GM12878 (cell line): ENCODE results near the gene UBASH3A. TPM values are rescaled to one million over a fixed set of nuclear protein-coding genes. Genes with fewer than 3 reads are reported as not detected.

ENCODE experiments used
- BMI1 ChIP-seq: fragments of 450-650 bp; IDR thresholded peaks from 2 replicates; pipeline ENCODE4 v1.6.1; 2016; ENCODE audit warnings: mild to moderate bottlenecking, moderate library complexity, borderline replicate concordance
- CBFB ChIP-seq: IDR thresholded peaks from 2 replicates; pipeline ENCODE4 v1.6.1; 2016; ENCODE audit warnings: antibody characterized with exemption, low read depth
- CEBPB ChIP-seq, 2 experiments: fragments of 150-350 bp in 1 of 2; IDR thresholded peaks; 2 replicates each; pipeline ENCODE4 v1.6.1; 2012 to 2014; ENCODE audit warnings: low read depth in 2 of 2, low read length in 2 of 2, borderline replicate concordance in 1 of 2, inconsistent platforms in 1 of 2
- CHD2 ChIP-seq: IDR thresholded peaks from 2 replicates; pipeline ENCODE4 v1.6.1; 2011; ENCODE audit warnings: low read depth, low read length, improper control_type of control experiment, borderline replicate concordance
- EED ChIP-seq: sonication (generic); IDR thresholded peaks from 2 replicates; pipeline ENCODE4 v1.6.1; 2016; ENCODE audit warnings: antibody characterized with exemption, low read depth
- POU2F2 ChIP-seq: IDR thresholded peaks from 3 replicates; pipeline ENCODE4 v1.6.1; 2011; ENCODE audit warnings: low read depth, mild to moderate bottlenecking, low read length, borderline replicate concordance
- RBBP5 ChIP-seq: fragments of 200-600 bp; sonication (generic); conservative IDR thresholded peaks from 2 replicates; pipeline ENCODE4 v1.6.1; 2016
- REST ChIP-seq: IDR thresholded peaks from 2 replicates; pipeline ENCODE4 v1.6.1; 2012; ENCODE audit warnings: mild to moderate bottlenecking, low read depth, low read length
- RFX5 ChIP-seq: IDR thresholded peaks from 2 replicates; pipeline ENCODE4 v1.6.1; 2011; ENCODE audit warnings: low read depth, low read length, improper control_type of control experiment
- SRF ChIP-seq, 2 experiments: IDR thresholded peaks; 2 replicates each; pipeline ENCODE4 v1.6.1; 2011; ENCODE audit warnings: low read depth in 2 of 2, low read length in 2 of 2, mild to moderate bottlenecking in 1 of 2, moderate library complexity in 1 of 2
- TAF1 ChIP-seq: IDR thresholded peaks from 2 replicates; pipeline ENCODE4 v1.6.1; 2011; ENCODE audit warnings: mild to moderate bottlenecking, low read depth, low read length, borderline replicate concordance
- USF2 ChIP-seq: IDR thresholded peaks from 2 replicates; pipeline ENCODE4 v1.6.1; 2011; ENCODE audit warnings: low read depth, low read length, improper control_type of control experiment, borderline replicate concordance
- ZBED1 ChIP-seq: IDR thresholded peaks from 2 replicates; pipeline ENCODE4 v1.6.1; 2016; ENCODE audit warnings: borderline replicate concordance
- ZSCAN29 ChIP-seq: fragments of 450-650 bp; IDR thresholded peaks from 2 replicates; pipeline ENCODE4 v1.6.1; 2017; ENCODE audit warnings: mild to moderate bottlenecking, moderate library complexity
- polyA plus RNA-seq, 11 experiments: library from polyadenylated mRNA; depleted of rRNA in 4 of 11; unstranded in 6 of 11; stranded (reverse) in 5 of 11; fragments of >200 nt; fragmentation: Nextera tagmentation in 4 of 11; fragmentation: Illumina TruSeq in 1 of 11; extraction: Ambion mirVana in 4 of 11; extraction: Trizol in 1 of 11; gene quantifications; 1 replicate in 1 of 11; 2 replicates in 10 of 11; pipeline versions ENCODE4 v1.2.1 to v1.2.3, GENCODE V29; 2011 to 2016; ENCODE audit warnings: inconsistent platforms in 2 of 11, missing spikeins in 2 of 11, low read depth in 1 of 11
- total RNA-seq, 4 experiments: library from RNA; depleted of rRNA in 3 of 4; stranded (reverse); fragments of >200 nt in 3 of 4; fragmentation: Illumina TruSeq in 1 of 4; extraction: Trizol in 1 of 4; gene quantifications; 2 replicates each; pipeline versions ENCODE4 v1.2.1 to v1.2.3, GENCODE V29; 2013 to 2021
- TF ChIP-seq, protein P1 (sequence below): fragments of 450-650 bp; IDR thresholded peaks from 2 replicates; pipeline ENCODE4 v1.6.1; 2017; ENCODE audit warnings: mild to moderate bottlenecking
- TF ChIP-seq, protein P2 (sequence below): fragments of 450-650 bp; IDR thresholded peaks from 2 replicates; pipeline ENCODE4 v1.6.1; 2017; ENCODE audit warnings: antibody characterized with exemption, mild to moderate bottlenecking, moderate library complexity

UBASH3A gene
- total and polyA plus RNA-seq, 10 of the 15 experiments (the other 5 are each of a cell fraction or from before 2014, with no cell fraction given), result 0.04 to 0.39 (median 0.23) TPM; not detected in 1

GRCh38 chr21:42414928-42415769 lies 11.4 kb downstream of the UBASH3A start (continued):
- TF ChIP-seq SRF (IDR thresholded peaks at IDR 0.05; ENCODE audit: low read depth in 2 of 2, low read length in 2 of 2) (no peak), RBBP5 (no peak), RFX5 (peak; percentile 61; the same call in 1 of the 2 replicates), TAF1 (no peak; the same call in none of the 2 replicates), REST (no peak), CBFB (peak; percentile 76; the same call in 1 of the 2 replicates), EED (peak; percentile 97), USF2 (no peak), POU2F2 (no peak; the same call in 1 of the 3 replicates), CHD2 (peak; percentile 84; the same call in 1 of the 2 replicates), ZSCAN29 (no peak), CEBPB (IDR thresholded peaks at IDR 0.05; ENCODE audit: borderline replicate concordance in 1 of 2, low read depth in 2 of 2, low read length in 2 of 2) (no peak), ZBED1 (peak; percentile 68; the same call in 1 of the 2 replicates), BMI1 (no peak)
- TF ChIP-seq, protein P1, sequence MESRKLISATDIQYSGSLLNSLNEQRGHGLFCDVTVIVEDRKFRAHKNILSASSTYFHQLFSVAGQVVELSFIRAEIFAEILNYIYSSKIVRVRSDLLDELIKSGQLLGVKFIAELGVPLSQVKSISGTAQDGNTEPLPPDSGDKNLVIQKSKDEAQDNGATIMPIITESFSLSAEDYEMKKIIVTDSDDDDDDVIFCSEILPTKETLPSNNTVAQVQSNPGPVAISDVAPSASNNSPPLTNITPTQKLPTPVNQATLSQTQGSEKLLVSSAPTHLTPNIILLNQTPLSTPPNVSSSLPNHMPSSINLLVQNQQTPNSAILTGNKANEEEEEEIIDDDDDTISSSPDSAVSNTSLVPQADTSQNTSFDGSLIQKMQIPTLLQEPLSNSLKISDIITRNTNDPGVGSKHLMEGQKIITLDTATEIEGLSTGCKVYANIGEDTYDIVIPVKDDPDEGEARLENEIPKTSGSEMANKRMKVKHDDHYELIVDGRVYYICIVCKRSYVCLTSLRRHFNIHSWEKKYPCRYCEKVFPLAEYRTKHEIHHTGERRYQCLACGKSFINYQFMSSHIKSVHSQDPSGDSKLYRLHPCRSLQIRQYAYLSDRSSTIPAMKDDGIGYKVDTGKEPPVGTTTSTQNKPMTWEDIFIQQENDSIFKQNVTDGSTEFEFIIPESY, result 0 out of 2 replicates have a peak, but pooled peaks have one; percentile 15
- TF ChIP-seq, protein P2, sequence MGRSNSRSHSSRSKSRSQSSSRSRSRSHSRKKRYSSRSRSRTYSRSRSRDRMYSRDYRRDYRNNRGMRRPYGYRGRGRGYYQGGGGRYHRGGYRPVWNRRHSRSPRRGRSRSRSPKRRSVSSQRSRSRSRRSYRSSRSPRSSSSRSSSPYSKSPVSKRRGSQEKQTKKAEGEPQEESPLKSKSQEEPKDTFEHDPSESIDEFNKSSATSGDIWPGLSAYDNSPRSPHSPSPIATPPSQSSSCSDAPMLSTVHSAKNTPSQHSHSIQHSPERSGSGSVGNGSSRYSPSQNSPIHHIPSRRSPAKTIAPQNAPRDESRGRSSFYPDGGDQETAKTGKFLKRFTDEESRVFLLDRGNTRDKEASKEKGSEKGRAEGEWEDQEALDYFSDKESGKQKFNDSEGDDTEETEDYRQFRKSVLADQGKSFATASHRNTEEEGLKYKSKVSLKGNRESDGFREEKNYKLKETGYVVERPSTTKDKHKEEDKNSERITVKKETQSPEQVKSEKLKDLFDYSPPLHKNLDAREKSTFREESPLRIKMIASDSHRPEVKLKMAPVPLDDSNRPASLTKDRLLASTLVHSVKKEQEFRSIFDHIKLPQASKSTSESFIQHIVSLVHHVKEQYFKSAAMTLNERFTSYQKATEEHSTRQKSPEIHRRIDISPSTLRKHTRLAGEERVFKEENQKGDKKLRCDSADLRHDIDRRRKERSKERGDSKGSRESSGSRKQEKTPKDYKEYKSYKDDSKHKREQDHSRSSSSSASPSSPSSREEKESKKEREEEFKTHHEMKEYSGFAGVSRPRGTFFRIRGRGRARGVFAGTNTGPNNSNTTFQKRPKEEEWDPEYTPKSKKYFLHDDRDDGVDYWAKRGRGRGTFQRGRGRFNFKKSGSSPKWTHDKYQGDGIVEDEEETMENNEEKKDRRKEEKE, result no peak
